H1 (cell line): ENCODE data around the gene PLXNA3. TPM values are rescaled to one million over a fixed set of nuclear protein-coding genes. Genes with fewer than 3 reads are reported as not detected.

ENCODE experiments used
- ASH2L ChIP-seq: fragments of 200-600, 300-600 bp; sonication (generic); IDR thresholded peaks from one replicate; pipeline ENCODE4 v1.7.1; 2017; ENCODE audit warnings: low read length
- BCL11A ChIP-seq, 2 experiments: IDR thresholded peaks; one replicate each; pipeline ENCODE4 v1.6.1; 2011; ENCODE audit warnings: low read depth in 2 of 2, low read length in 2 of 2, mild to moderate bottlenecking in 2 of 2
- CBX5 ChIP-seq: fragments of 300-800, 300-1000 bp; sonication (generic); IDR thresholded peaks from 2 replicates; pipeline ENCODE4 v1.7.1; 2016; ENCODE audit warnings: antibody characterized with exemption, low read length, low read depth
- CHD2 ChIP-seq: IDR thresholded peaks from 2 replicates; pipeline ENCODE4 v1.6.1; 2012; ENCODE audit warnings: low read length, improper control_type of control experiment
- CHD7 ChIP-seq: fragments of 300-600 bp; sonication (generic); IDR thresholded peaks from 2 replicates; pipeline ENCODE4 v1.7.1; 2012; ENCODE audit warnings: low read length, moderate library complexity, mild to moderate bottlenecking, inconsistent platforms; ENCODE audit not compliant: insufficient replicate concordance
- EGR1 ChIP-seq: IDR thresholded peaks from 2 replicates; pipeline ENCODE4 v1.6.1; 2011; ENCODE audit warnings: low read depth, low read length, borderline replicate concordance
- MAX ChIP-seq: IDR thresholded peaks from 2 replicates; pipeline ENCODE4 v1.6.1; 2012; ENCODE audit warnings: inconsistent platforms
- POU5F1 ChIP-seq: IDR thresholded peaks from 2 replicates; pipeline ENCODE4 v1.6.1; 2011; ENCODE audit warnings: low read depth, mild to moderate bottlenecking, low read length, moderate library complexity
- SIRT6 ChIP-seq: IDR thresholded peaks from one replicate; pipeline ENCODE4 v1.7.1; 2012; ENCODE audit warnings: low read length, inconsistent platforms
- SP4 ChIP-seq: IDR thresholded peaks from 2 replicates; pipeline ENCODE4 v1.6.1; 2012; ENCODE audit warnings: low read length, inconsistent platforms
- SUZ12 ChIP-seq: fragments of 200-600 bp; sonication (generic); IDR thresholded peaks from 2 replicates; pipeline ENCODE4 v1.6.1; 2012; ENCODE audit warnings: mild to moderate bottlenecking, inconsistent platforms, low read length, moderate library complexity, mixed read lengths
- USF2 ChIP-seq: IDR thresholded peaks from 2 replicates; pipeline ENCODE4 v1.6.1; 2011; ENCODE audit warnings: low read length, improper control_type of control experiment
- polyA plus RNA-seq, 7 experiments: library from polyadenylated mRNA; depleted of rRNA in 3 of 7; stranded (reverse) in 5 of 7; unstranded in 2 of 7; fragments of >200 nt in 5 of 7; fragments of 200-250 nt in 2 of 7; gene quantifications; 1 replicate in 5 of 7; 2 replicates in 1 of 7; 4 replicates in 1 of 7; pipeline versions ENCODE4 v1.2.1 to v1.2.3, GENCODE V29; 2011 to 2013; ENCODE audit warnings: missing spikeins in 2 of 7, mixed read lengths in 2 of 7
- total RNA-seq: library from RNA; stranded (reverse); fragmentation: NEBNext Ultra II Directional; extraction: Animal tissue kit (Norgen Biotek cat#: 25700); gene quantifications from 2 replicates; pipeline ENCODE4 v1.2.1, GENCODE V29; 2021

Gene PLXNA3
- total and polyA plus RNA-seq, 2 of the 8 experiments (the other 6 are each of a cell fraction or from before 2014, with no cell fraction given): 10.7 to 18.2 TPM

GRCh38 chrX:154490021-154490413, 31.9 kb downstream of the PLXNA3 start (continued):
- TF ChIP-seq CHD7: no peak
- no peak for TF ChIP-seq BCL11A (IDR thresholded peaks at IDR 0.05; ENCODE audit: low read depth in 2 of 2, low read length in 2 of 2)
- no peak for TF ChIP-seq EGR1
- no peak for TF ChIP-seq USF2
- no peak for TF ChIP-seq ASH2L
- TF ChIP-seq POU5F1: no peak
- no peak for TF ChIP-seq SIRT6
- no peak for TF ChIP-seq CBX5
- no peak for TF ChIP-seq CHD2
- no peak for TF ChIP-seq SUZ12
- no peak for TF ChIP-seq MAX
- no peak for TF ChIP-seq SP4
